ENCODE measurements around the gene CD82.
"Not testable (repeated sequence)": the region's sequence is repeated elsewhere in the genome, so short reads cannot be mapped to it uniquely, and the experiment has no call there.

The CD82 gene

DNA sequence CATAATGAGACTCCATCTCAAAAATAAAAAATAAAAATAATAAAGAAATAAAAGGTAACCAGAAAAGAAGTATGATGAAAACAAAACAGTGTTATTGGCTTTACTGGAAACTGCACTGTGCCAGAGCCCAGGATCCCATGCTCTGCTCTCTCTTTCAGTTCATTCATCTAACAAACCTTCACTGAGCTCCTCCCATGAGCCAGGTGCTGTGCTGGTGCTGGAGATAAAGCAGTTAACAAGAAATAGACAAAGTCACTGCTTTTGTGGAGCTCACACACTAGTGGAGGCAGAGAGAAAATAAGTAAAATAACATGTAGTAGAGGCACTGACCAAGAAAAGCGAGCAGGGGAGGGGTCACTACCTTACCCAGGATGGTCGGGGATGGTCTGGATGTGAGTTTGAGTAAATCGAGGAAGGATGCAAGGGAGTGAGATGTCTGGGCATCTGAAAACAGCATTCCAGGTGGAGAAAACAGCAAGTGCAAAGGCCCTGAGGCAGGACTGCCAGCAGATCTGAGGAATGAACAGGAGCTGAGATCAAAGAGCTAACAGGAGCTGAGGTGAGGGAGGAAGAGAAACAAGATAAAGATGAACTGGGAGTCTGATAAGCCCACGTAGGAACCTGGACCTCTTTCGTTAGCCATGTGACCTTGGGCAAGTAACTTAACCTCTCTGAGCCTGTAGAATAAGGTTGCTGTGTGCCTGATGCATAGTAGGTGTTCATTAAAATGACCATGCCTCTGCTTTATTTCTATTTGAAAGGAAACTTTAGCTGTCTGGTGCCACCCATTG lies 31.3 kb upstream of the CD82 start:
- DNase-seq (ENCODE audit: low spot score), result no peak

DNA sequence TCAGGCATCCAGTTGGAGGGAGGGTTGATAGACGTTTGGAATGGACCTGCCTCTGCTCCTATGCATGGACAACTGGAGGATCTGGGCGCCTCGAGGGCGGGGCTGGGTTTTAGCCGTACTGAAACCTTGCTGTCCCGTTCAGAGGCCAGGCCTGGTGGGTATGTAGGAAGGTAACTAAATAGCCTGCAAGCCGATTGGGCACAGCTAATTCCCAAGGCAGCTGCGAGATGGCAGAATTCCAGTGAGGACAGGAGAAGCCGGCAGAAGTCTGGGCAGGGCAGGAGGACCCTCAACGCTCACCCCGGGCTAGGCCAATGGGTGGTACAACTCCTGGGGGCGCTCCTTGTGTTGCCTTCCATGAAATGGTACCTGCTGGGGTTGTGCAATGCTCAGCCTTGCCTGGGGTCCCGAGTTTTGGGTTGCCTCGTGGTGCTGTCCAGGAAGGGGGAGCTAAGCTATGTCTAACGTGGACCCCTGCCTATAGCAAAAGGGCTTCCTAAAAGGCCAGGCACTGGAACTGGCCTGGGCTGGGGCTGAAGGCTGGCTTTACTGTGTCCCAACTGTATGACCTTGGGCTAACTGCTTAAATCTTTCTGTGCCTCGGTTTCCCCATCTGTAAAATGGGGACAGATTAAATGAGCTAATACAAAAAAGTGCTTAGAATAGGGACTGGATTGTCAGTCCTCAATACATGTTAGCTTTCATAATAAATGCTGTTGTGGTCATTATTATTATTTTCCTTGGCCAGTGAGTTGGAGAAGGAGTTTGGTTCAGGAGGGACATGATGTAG lies 30.1 kb upstream of the CD82 start:
- DNase-seq (ENCODE audit: low spot score), result no peak

DNA sequence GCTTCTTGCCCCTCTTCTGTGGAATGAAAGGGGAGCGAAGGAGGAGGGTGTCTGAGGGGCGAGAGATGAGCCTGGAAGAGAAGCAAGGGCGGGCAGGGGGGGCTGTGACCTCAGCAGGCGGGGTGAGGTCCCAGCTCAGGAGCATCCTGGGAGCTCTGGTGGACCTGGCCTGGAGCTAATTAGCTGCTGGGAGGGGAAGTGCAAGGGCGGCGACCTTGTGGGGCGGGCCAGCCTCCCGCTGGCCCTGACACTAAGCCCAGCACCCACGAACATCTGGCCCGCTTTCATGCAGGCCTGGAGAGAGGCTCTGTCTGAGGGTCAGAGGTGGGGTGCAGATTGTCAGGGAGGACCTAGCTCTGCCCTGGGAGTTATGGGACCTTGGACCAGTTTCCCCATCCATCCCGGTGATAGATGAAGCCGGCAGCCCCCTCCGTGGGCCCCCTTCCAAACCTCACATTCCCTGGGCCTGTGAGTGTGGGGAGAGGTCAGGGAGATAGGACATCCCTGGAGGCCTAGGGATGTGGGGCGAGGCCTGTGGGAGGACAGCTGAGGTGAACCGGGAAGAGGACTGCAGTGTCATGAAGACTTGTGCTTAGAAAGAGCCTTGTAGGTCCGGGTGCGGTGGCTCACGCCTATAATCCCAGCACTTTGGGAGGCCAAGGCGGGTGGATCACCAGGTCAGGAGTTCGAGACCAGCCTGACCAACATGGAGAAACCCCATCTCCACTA lies 28.5 kb upstream of the CD82 start:
- no peak for DNase-seq (ENCODE audit: low spot score)

DNA sequence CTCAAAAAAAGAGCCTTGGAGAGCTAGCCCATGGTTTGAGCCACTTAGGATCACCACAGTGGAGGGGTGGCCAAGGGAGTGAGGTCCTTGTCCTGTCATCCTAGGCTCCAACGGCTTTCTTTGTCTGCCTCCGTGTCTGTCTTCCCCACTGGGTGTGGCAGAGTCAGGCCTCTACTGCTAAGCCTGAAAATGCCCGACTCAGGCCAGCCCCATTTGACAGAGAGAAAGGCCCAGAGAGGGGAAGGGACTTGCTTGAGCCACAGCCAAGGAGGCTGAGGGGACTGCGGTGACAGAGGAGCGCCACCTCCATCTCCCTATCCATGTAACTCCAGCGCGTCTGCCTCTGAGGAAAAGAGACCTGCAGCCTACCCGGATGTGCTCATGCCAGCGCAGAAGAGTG lies 27.8 kb upstream of the CD82 start:
- no peak for DNase-seq (ENCODE audit: low spot score)

DNA sequence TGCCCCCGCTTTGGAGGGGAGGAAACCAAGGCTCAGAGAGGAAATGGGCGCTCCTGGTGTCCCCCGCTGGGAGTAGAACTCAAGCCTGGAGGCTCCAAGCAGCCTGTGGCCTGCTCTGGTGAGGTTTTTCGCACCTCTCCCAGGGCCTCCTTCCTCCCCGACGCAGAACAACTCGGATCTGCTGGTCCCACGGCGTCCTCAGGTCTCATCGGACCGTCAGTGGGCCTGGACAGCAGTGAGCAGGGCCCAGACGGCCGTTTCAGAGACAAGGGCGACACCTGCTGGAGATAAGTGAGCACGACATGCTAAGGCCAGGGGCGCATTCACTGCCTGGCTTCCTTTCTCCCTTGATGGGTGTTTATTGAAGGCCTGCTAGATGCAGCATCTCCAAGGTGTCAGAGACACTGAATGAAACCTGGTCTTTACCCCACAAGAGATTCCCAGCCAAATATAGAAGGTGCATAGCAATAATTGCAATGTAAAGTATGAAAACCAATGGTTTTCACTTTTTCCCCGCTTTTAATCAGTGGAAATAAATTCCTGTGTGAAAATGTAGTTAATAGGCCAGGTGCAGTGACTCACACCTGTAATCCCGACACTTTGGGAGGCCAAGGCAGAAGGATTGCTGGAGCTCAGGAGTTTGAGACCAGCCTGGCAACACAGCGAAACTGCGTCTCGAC lies 26.9 kb upstream of the CD82 start:
- DNase-seq (ENCODE audit: low spot score), result peak; percentile 62

DNA sequence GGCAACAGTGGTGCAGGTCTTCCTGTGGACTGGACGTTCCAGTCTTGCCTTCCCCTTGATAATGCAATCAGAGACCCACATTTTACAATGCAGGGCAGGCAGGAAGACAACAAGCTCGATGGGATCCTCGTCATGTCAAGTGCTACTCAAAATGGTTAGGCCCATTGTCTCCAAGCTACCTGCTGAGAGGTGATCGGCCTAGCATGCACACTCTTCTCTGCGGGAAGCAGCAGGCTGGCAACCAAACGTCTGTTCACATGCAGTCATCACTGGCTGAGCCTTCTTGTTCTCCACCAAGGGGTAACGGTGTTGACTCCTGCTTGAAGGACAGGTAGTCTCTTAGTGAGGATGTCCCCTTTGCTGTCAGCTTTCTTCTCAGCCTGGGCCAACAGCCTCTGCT lies 25.5 kb upstream of the CD82 start:
- no peak for DNase-seq (ENCODE audit: low spot score)

DNA sequence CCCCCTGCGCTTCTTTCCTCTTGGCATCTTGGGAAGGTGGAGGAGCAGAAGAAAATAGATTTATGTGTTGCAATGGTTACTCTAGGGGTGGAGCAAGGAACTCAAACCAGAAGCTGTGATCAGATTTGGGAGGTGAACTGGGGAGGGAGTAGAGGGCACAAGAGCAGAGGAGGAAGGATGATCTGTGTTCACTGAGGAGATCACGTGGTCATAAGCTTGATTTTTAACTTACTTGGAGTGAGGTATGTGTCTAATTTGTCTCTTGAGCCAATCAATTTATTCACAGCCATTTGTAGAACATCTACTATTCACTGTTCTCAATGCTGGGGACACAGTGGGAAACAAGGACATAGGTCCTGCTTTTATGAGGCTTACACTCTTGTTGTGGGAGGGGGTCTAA lies 24.8 kb upstream of the CD82 start:
- DNase-seq (ENCODE audit: low spot score), result no peak

DNA sequence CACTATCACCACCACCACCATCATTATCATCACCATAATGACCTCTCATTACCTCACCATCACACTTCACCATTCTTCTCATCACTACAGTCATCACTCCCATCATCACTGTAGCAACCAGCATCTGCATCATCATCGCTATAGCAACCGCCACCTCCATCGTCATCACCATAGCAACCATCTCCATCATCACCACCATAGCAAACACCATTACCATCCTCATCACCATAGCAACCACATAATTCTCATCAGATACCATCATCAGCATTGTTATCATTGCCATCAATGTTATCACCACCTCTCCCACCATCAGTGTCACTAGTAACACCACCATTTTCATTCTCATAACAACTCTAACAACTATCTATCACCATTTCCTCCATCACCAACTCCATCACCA lies 23.1 kb upstream of the CD82 start:
- DNase-seq (ENCODE audit: low spot score), result no peak

DNA sequence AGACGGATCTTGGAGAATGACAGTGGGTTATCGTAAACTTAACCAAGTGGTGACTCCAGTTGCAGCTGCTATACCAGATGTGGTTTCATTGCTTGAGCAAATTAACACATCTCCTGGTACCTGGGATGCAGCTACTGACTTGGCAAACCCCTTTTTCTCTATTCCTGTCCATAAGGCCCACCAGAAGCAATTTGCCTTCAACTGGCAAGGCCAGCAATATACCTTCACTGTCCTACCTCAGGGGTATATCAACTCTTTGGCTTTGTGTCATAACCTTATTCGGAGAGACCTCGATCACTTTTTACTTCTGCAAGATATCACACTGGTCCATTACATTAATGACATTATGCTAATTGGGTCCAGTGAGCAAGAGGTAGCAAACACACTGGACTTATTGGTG lies 18.5 kb upstream of the CD82 start:
- not testable (repeated sequence) for DNase-seq (ENCODE audit: low spot score)

DNA sequence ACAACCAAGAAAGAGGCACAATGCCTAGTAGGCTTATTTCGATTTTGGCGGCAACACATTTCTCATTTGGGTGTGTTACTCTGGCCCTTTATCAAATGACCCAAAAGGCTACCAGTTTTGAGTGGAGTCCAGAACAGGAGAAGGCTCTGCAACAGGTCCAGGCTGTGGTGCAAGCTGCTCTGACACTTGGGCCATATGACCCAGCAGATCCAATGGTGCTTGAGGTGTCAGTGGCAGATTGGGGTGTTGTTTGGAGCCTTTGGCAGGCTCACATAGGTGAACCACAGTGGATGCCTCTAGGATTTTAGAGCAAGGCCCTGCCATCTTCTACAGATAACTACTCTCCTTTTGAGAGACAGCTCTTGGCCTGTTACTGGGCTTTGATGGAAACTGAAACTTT lies 17.9 kb upstream of the CD82 start:
- not testable (repeated sequence) for DNase-seq (ENCODE audit: low spot score)

DNA sequence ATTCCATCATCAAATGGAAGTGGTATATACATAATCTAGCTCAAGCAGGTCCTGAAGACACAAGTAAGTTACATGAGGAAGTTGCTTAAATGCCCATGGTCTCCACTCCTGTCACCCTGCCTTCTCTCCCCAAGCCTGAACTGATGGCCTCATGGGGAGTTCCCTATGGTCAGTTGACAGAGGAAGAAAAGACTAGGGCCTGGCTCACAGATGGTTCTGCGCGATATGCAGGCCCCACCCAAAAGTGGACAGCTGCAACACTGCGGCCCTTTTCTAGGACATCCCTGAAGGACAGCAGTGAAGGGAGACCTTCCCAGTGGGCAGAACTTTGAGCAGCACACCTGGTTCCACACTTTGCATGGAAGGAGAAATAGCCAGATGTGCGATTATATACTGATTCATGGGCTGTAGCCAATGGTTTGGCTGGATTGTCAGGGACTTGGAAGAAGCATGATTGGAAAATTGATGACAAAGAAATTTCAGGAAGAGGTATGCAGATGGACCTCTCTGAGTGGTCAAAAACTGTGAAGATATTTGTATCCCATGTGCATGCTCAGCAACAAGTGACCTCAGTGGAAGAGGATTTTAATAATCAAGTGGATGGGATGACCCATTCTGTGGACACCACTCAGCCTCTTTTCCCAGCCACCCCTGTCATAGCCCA lies 17.3 kb upstream of the CD82 start:
- DNase-seq (ENCODE audit: low spot score), result no peak

DNA sequence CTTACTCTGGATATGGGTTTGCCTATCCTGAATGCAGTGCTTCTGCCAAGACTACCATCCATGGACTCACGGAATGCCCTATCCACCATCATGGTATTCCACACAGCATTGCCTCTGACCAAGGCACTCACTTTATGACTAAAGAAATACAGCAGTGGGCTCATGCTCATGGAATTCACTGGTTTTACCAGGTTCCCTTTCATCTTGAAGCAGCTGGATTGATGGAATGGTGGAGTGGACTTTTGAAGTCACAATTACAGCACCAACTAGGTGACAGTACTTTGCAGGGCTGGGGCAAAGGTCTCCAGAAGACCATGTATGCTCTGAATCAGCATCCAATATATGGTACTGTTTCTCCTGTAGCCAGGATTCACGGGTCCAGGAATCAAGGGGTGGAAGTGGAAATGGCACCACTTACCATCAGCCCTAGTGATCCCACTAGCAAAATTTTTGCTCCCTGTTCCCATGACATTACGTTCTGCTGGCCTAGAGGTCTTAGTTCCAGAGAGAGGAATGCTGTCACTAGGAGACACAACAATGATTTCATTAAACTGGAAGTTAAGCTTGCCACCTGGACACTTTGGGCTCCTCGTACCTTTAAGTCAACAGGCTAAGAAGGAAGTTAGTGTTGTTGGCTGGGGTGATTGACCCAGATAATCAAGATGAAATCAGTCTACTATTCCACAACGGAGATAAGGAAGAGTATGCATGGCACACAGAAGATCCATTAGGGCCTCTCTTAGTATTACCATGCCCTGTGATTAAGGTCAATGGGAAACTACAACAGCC lies 16.3 kb upstream of the CD82 start:
- not testable (repeated sequence) for DNase-seq (ENCODE audit: low spot score)

DNA sequence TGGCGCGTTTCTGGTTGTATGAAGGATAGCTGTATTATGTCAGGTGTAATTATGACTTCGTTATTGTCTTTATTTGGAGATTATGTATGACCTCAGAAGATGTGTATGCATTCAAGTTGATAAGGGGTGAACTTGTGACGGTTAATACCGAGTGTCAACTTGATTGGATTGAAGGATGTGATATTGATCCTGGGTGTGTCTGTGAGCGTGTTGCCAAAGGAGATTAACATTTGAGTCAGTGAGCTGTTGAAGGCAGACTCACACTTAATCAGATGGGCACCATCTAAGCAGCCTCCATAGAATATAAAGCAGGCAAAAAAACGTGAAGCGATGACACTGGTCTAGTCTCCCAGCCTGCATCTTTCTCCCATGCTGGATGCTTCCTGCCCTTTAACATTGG lies 15.3 kb upstream of the CD82 start:
- DNase-seq (ENCODE audit: low spot score), result no peak

DNA sequence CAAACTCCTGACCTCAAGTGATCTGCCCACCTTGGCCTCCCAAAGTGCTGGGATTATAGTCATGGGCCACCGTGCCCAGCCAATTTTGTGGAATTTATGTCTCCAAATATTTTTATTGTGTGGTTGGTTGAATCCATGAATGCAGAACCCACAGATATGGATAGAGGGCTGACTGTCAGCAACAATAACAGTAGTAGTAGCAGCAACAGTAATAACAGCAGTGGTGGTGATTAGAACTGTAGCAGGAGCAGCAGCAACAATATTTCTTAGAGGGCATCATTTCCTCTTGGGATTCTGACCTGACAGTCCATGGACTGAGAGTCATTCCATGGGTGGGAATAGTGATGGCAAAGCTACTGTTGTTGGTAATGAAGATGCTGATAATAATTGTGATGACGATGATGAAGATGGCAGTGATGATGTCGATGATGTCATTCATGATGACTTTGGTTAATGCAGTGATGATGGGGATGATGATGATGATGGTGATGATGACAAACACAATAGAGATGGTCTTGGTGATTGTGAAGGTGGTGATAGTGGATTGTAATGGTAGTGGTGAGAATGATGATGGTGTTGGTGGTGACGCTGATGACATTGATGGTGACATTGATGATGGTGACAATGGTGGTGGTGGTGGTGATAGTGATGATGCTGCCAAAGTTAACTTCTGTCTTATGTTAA lies 13.9 kb upstream of the CD82 start:
- no peak for DNase-seq (ENCODE audit: low spot score)

DNA sequence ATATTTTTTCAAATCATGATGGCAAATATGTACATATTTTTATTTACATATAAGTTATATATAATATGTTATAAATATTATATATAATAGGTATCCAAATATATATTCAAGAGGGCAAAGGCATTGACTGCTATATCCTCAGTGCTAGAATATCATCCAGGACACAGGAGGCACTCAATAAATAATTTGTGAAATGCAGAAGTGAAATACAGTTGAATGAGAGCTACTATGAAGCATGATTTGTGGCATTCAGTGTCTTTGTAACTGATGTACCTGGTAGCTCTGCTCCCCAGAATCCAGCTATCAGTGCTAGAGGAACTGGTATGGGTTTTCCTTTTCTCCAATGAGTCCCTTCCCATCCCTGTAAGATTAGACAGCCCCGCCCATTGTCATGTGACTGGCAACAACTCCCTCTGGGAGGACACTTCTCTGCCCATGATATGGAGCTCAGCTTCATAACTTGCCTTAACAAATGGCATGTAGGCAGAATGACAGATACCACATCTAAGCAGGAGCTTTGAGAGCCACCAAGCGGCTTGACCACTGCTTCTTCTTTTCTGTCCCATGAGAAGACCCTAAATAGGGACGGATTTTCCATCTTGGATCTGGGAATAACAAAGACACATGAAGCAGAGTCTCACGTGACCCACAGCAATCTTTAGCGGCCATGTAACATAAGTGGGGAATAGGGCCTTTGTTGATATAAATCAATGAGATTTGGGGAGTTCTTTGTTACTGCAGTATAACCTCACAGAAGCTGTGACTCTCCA lies 10.2 kb upstream of the CD82 start:
- DNase-seq (ENCODE audit: low spot score), result no peak

DNA sequence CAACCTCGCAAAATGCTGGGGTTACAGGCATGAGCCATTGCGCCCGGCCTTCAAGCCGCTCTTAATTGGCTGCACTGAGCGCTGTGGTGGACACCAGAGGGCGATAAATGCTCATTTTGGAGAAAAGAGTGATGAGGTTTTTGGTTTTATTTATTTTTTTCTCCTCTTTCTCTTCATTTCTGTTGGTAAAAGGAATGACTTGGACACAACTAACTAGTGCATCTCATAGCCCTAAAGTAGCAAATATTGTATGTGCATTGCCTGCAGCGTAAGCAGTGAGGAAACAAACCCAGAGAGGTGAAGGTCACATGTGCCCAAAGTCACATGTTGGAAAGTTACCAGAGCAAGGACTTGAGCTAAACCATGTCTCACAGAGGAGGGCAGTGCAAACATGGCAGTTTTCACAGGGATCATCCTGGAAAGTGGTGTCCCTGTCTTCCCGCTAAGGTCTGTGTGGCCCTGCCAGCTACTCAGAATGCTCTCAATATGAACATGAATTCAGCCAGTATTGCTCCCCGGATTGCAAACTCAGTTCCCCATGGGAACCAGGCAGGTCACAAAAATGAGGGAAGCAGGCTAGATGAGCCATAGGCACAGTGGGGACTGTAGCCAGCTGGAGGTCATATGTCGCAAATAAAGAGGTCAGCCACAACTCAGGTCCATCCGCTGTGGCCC lies 8.6 kb upstream of the CD82 start:
- DNase-seq (ENCODE audit: low spot score), result peak; percentile 64

DNA sequence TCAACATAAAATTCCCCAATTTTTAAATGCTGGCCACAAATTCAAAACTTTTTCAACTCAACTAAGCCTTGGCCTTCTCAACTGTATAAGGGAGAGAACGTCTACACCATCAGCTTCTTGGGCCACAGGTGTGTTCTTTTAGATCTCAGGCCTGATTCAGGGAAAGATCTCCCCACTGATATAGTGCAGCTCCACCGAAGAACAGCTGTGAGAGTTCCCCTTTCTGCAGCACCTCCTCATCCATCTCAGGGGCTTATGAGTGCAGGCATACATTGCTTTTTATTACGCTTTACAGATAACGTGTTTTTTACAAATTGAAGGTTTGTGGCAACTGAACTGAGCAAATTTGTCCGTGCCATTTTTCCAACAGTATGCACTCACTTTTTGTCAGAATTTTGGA lies 8.0 kb upstream of the CD82 start:
- DNase-seq (ENCODE audit: low spot score), result no peak

DNA sequence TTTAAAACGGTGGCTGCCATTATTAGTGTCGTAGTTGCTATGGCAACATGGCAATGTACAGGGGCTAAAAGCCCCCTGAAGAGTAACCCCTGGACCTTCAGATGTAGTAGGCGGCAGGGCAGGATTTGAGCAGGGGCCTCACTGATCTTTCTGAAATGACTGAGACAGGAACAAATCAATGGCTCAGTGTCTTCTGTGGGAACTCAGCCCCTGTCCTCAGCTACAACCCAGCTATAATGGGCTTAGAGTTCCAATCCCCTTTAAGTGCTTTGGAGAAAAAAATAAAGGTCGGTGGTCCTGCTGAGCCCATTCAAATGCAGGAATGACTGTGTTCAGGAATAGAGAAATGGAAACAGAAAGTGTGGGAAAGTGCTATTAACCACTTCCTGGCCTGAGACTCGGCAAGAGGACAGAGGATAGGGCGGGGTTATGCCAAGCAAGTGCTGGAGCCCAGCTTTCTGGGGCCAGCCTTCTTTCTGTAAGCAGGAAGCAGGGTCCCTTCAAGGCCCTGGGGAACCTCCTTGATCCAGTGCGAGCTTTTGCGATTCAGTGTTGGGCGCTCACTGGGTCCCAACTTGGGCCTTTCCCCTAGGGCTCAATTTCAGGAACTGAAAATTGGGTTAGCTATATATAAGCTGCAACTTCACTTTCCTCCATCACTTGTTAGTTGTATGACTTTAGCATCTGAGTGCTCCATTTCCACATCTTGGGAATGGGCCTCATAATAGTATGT lies 6.1 kb upstream of the CD82 start:
- no peak for DNase-seq (ENCODE audit: low spot score)
